Measurements from ENCODE around the gene COPS9. TPM values are rescaled to one million over a fixed set of nuclear protein-coding genes. Genes with fewer than 3 reads are reported as not detected.

COPS9 gene
- total and polyA plus RNA-seq, 5 donors, result 172 to 618 (median 191) TPM

DNA sequence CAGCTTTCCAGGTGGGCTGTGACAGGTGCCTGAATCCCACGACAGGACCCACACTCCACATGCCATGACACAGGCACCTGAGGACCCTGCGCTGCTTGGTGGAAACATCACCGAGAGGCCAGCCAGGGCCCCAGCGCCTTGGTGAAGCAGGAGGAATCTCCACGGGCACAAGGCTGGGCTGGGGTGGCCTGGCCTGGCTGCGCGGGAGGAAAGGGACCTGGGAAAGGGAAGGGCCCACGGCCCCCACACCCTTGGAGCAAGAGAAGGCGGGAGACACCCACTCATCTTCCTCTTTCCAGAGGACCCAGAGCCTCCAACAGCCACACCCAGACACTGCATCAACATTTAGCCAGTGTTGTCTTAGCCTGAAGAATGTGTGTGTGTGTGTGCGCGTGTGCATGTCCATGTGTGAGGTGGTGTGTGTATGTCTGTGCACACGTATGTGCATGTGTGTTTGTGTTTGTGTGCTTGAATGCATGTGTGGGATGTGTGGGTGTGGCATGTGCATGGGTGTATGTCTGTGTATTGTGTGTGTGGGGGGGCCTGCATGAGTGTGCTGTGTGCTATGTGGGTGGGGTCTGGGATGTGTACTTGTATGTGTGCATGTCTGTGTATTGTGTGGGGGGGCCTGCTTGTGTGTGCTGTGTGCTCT, 10.6 kb upstream of the COPS9 start:
- Histone ChIP-seq H3K4me1 (ENCODE audit: control insufficient read depth, insufficient read depth, low read length) (no peaks in the 10 kb centered on the region), H3K27ac (ENCODE audit: low read length) (no peak overlapping the region), H3K27me3 (ENCODE audit: control insufficient read depth, insufficient read depth) (no peaks in the 10 kb centered on the region), H3K9me3 (ENCODE audit: control insufficient read depth, low read length) (no peaks in the 10 kb centered on the region), H3K4me3 (ENCODE audit: low read length) (no peak overlapping the region)
- WGBS, result 73% methylated on average over 12 of the region's 12 CpGs
- DNase-seq (peak in 2 of 3 donors; percentile 41 to 46), ATAC-seq (no peak)
- intact Hi-C loops (cut with DNase I), result loop anchor here in 1 of 4 donors (10.0 kb wide), 1 partner anchor 1112 kb away; no protein-coding TSS in a partner anchor

DNA sequence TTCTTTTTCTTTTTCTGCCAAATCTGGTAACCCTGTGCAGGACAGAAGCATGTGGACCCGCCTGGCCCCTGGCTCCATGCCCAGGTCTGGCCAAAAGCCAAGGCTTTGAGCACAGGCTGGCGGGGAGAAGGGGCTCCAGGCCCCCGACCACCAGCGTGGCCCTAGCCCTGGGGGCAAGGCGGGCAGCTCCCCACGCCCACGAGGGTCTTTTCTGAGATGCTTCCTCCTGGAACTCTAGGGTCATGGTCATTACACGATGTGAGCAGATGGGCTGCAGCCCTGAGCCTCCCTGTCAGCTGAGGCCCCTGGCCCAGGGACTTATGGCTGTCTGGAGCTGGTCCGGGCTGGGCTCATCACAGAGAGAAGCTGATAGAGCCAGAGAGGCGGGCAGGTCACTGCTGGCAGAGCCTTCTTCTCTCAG, 10.0 kb upstream of the COPS9 start:
- H3K27me3 ChIP-seq (ENCODE audit: control insufficient read depth, insufficient read depth), result no peaks in the 10 kb centered on the region
- no peak for ATAC-seq
- WGBS, result 29% methylated on average over 10 of the region's 10 CpGs
- peak in 2 of 3 donors; percentile 40 to 52 for DNase-seq
- intact Hi-C loops (cut with DNase I), result loop anchor here in 1 of 4 donors (10.0 kb wide), 1 partner anchor 1111 kb away; no protein-coding TSS in a partner anchor
- no peaks in the 10 kb centered on the region for H3K9me3 ChIP-seq (ENCODE audit: control insufficient read depth, low read length)
- H3K4me3 ChIP-seq (ENCODE audit: low read length), result no peak overlapping the region
- H3K4me1 ChIP-seq (ENCODE audit: control insufficient read depth, insufficient read depth, low read length), result no peaks in the 10 kb centered on the region
- H3K27ac ChIP-seq (ENCODE audit: low read length), result no peak overlapping the region

DNA sequence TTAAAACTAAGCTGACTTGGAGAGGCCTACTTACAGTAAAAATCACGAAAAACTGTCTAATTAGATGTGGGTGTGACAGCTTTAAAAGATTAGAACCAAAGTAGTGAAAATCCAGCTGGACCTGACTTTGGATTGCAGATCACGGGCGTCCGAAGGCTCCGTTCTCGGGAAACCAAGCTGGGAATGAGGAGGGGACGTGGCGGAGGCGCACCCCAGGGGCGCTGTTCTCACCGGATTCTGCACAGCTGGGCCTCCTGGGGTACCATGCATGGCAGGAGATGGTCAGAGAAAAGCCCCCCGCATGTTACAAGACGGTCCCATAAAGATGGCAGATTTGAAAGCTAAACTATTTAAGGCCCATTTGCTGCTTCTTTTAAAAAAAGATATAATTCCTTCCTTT, 9.4 kb upstream of the COPS9 start:
- Histone ChIP-seq H3K27me3 (ENCODE audit: control insufficient read depth, insufficient read depth) (no peaks in the 10 kb centered on the region), H3K9me3 (ENCODE audit: control insufficient read depth, low read length) (no peaks in the 10 kb centered on the region), H3K4me1 (ENCODE audit: control insufficient read depth, insufficient read depth, low read length) (no peaks in the 10 kb centered on the region), H3K27ac (ENCODE audit: low read length) (no peak overlapping the region), H3K4me3 (ENCODE audit: low read length) (no peak overlapping the region)
- intact Hi-C loops (cut with DNase I), result loop anchor here in 1 of 4 donors (10.0 kb wide), 1 partner anchor 1111 kb away; no protein-coding TSS in a partner anchor
- 66% methylated on average over 13 of the region's 13 CpGs for WGBS
- ATAC-seq, result no peak
- DNase-seq, result peak in 2 of 3 donors; percentile 4 to 20

DNA sequence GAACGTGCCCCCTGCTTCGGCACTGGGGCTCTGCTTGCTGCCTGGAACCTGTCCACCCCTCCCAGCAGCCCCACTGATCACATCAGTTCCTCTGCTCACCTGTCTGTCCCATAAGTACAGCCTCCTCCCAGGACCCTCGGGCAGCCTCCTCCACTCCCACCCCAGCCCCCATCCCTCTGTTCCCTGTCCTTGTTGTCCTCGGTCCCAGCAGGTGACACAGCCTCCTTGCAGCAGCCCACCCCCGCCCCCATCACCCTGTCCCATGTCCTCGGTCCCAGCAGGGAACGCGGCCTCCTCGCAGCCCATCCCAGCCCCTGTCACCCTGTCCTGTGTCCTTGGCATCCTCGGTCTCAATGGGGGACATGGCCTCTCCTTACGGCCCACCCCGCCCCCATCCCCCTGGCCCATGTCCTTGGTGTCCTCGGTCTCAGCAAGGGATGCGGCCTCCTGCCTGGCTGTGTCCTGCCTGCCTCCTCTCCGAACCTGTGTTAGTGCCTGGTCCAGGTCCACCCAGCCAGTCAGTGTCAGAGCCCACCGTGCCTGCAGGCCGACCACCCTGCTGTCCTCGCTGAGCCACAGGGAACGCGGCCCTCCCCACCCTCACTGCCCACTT, 8.7 kb upstream of the COPS9 start:
- intact Hi-C loops (cut with DNase I), result loop anchor here (5.0 to 10.0 kb wide), 3 partner anchors 82 to 1110 kb away; no protein-coding TSS in a partner anchor
- Histone ChIP-seq H3K27ac (ENCODE audit: low read length) (no peak overlapping the region), H3K4me1 (ENCODE audit: control insufficient read depth, insufficient read depth, low read length) (no peaks in the 10 kb centered on the region), H3K9me3 (ENCODE audit: control insufficient read depth, low read length) (no peaks in the 10 kb centered on the region), H3K27me3 (ENCODE audit: control insufficient read depth, insufficient read depth) (no peaks in the 10 kb centered on the region), H3K4me3 (ENCODE audit: low read length) (no peak overlapping the region)
- ATAC-seq, result no peak
- DNase-seq, result peak in 2 of 3 donors; percentile 41 to 52
- 78% methylated on average over 20 of the region's 20 CpGs for whole genome bisulfite sequencing

DNA sequence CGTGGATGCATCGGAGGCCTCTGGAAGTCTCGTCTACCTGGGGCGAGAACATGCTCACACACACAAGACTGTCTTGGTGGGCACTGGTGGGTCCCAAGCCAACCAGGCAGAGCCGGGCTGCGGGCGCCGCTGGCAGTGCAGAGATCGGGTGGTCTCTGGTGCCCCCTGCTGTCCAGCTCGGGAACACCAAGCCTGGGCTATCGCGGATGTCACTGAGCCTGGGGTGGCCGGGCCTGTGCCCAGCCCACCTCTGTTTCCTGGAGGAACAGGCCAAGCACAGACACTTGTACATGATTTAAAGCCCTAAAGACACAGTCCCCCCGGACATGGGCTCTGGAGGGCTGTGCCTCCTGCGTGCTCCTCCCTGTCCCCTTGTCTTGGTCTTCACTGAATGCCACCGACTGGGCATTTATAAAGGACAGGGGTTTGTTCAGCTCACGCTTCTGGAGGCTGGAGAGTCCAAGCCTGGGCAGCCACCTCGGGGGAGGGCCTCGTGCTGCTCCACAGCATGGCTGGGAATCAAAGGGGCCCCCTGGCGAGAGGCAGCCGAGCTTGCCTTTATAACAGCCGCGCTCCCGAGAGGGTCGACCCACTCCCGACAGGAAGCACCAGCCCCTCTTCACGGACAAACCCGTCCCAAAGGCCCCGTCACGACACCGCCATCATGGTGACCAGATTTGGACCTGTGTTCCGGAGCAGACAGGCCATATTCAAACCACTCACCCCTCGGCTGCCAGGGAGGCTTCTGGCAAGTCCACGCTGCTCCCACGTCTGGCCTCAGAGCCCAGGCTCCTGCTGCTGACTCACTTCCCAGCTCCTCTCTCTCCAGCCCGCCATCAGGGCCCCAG, 7.9 kb upstream of the COPS9 start:
- DNase-seq (peak; percentile 64 to 89 (median 84)), ATAC-seq (peak; percentile 67 to 80)
- Histone ChIP-seq H3K27ac (ENCODE audit: low read length) (no peak overlapping the region), H3K27me3 (ENCODE audit: control insufficient read depth, insufficient read depth) (no peaks in the 10 kb centered on the region), H3K4me3 (ENCODE audit: low read length) (no peak overlapping the region), H3K4me1 (ENCODE audit: control insufficient read depth, insufficient read depth, low read length) (no peaks in the 10 kb centered on the region), H3K9me3 (ENCODE audit: control insufficient read depth, low read length) (no peaks in the 10 kb centered on the region)
- intact Hi-C loops (cut with DNase I), result loop anchor here (1.0 to 10.0 kb wide), 5 partner anchors 82 to 1109 kb away; no protein-coding TSS in a partner anchor
- WGBS, result 36% methylated on average over 36 of the region's 36 CpGs

DNA sequence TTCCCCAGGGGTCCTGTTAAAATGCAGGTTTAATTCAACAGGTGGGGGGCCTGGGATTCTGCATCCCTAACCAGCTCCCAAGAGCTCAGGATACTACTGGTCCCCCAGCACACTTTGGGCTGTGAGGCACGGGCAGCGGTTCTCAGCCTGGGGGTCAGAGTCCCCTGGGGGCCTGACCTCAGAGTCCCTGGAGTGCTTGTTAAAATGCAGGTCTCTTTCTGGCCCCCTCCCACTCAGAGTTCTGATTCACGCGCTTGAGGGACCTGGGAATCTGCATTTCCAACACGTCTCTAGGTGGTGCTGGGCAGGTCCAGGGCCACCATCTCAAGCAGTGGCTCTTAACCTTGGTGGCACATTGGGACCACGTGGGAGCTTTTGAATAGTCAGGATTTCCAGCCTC, 7.2 kb upstream of the COPS9 start:
- no peaks in the 10 kb centered on the region for H3K27me3 ChIP-seq (ENCODE audit: control insufficient read depth, insufficient read depth)
- no peak overlapping the region for H3K4me3 ChIP-seq (ENCODE audit: low read length)
- WGBS, result 62% methylated on average over 6 of the region's 6 CpGs
- no peaks in the 10 kb centered on the region for H3K9me3 ChIP-seq (ENCODE audit: control insufficient read depth, low read length)
- DNase-seq (peak in 1 of 3 donors; percentile 22), ATAC-seq (no peak)
- H3K4me1 ChIP-seq (ENCODE audit: control insufficient read depth, insufficient read depth, low read length), result no peaks in the 10 kb centered on the region
- intact Hi-C loops (cut with DNase I), result loop anchor here (1.0 to 10.0 kb wide), 5 partner anchors 81 to 1108 kb away; no protein-coding TSS in a partner anchor
- no peak overlapping the region for H3K27ac ChIP-seq (ENCODE audit: low read length)

DNA sequence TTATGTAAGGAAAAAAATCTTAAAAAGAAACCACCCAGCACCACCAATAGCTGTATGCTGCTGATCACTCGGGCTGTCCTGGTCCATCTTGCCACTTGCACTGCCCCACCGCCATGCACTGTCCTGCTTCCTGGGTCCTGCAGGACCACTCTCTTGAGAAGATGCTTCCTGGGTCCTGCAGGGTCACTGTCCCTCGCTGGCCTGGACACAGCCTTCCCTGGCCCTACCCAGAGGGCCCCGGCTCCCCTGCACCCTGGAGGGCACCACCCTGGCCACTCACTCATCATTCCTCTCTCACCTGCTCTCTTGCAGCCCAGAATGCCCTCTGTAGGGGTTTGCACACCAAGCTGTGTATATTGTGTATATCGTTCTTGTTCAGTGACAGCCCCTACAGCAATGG, 6.8 kb upstream of the COPS9 start:
- intact Hi-C loops (cut with DNase I), result loop anchor here (1.0 to 10.0 kb wide), 5 partner anchors 81 to 1108 kb away; no protein-coding TSS in a partner anchor
- 80% methylated on average over 5 of the region's 5 CpGs for WGBS
- H3K27ac ChIP-seq (ENCODE audit: low read length), result no peak overlapping the region
- no peak for ATAC-seq
- H3K9me3 ChIP-seq (ENCODE audit: control insufficient read depth, low read length), result no peaks in the 10 kb centered on the region
- no peak overlapping the region for H3K4me3 ChIP-seq (ENCODE audit: low read length)
- DNase-seq, result no peak
- H3K4me1 ChIP-seq (ENCODE audit: control insufficient read depth, insufficient read depth, low read length), result no peaks in the 10 kb centered on the region
- no peaks in the 10 kb centered on the region for H3K27me3 ChIP-seq (ENCODE audit: control insufficient read depth, insufficient read depth)

DNA sequence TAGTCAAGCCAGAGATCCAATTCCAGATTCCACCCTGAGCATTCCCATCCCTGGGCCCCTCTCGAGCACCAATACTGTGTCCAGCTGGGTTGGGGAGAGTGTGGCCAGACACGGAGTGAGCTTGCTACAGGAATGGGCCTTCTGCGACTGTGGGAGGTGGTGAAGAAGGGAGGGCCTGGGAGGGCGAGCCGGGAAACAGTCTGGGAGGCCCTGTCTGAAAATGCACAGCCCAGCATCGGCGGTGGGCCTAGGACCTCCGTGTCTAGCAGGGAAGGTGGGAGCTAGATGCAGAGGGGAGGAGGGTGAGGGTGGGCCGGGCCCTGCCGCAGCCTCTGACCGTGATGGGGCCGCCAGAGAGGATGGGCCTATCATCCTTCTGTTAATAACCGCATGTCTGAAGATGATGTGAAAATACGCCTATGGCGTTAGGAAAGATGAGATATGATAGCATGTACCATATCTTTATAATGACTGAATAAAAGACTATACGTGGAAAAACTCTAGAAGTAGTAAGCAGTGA, 6.2 kb upstream of the COPS9 start:
- DNase-seq (no peak), ATAC-seq (no peak)
- no peaks in the 10 kb centered on the region for H3K4me1 ChIP-seq (ENCODE audit: control insufficient read depth, insufficient read depth, low read length)
- H3K9me3 ChIP-seq (ENCODE audit: control insufficient read depth, low read length), result no peaks in the 10 kb centered on the region
- H3K4me3 ChIP-seq (ENCODE audit: low read length), result no peak overlapping the region
- intact Hi-C loops (cut with DNase I), result loop anchor here (2.0 to 10.0 kb wide), 4 partner anchors 80 to 1108 kb away; no protein-coding TSS in a partner anchor
- H3K27ac ChIP-seq (ENCODE audit: low read length), result no peak overlapping the region
- H3K27me3 ChIP-seq (ENCODE audit: control insufficient read depth, insufficient read depth), result no peaks in the 10 kb centered on the region
- 84% methylated on average over 16 of the region's 16 CpGs for WGBS

DNA sequence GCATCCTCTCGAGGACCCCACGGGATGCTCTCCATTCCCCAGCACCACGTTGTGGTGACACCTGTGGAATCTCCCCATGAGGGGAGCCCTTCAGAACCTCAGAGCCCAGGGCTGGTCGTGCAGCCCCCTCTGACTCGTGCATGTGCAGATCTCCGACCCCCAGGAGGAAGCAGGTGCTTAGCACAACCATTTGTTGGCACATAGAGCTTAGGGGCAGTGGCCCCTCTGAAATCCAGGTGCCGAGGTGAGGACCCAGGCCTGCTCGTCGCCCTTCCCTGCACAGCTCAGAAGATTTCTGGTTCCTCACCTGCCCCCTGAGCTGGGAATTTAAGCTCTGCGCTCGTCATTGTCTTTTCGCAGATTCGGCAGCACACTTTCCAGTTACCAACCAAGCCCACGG, 5.6 kb upstream of the COPS9 start:
- Histone ChIP-seq H3K27ac (ENCODE audit: low read length) (no peak overlapping the region), H3K4me3 (ENCODE audit: low read length) (no peak overlapping the region), H3K9me3 (ENCODE audit: control insufficient read depth, low read length) (no peaks in the 10 kb centered on the region), H3K27me3 (ENCODE audit: control insufficient read depth, insufficient read depth) (no peaks in the 10 kb centered on the region), H3K4me1 (ENCODE audit: control insufficient read depth, insufficient read depth, low read length) (no peaks in the 10 kb centered on the region)
- intact Hi-C loops (cut with DNase I), result loop anchor here (2.0 to 10.0 kb wide), 4 partner anchors 79 to 1107 kb away; no protein-coding TSS in a partner anchor
- no peak for DNase-seq
- WGBS, result 83% methylated on average over 14 of the region's 14 CpGs
- no peak for ATAC-seq

DNA sequence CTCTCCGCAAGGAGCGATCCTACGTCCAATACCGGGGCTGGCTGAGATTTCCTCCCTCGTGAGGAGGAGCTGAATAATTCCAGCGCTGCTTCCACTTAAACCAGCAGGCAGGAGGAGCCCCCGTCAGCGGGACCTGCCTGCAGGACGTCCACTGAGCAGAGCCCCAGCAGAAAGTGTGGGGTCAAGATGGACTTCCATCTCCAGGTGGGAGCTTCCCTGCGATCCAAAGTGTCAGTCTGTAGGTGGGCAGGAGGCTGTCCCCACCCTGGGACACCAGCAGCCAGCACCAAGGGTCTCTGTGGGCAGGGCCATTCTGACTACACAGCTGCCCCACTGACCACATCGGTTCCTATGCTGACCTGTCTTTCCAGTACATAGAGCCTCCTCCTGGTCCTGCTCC, 4.8 kb upstream of the COPS9 start:
- H3K27me3 ChIP-seq (ENCODE audit: control insufficient read depth, insufficient read depth), result no peaks in the 10 kb centered on the region
- no peaks in the 10 kb centered on the region for H3K4me1 ChIP-seq (ENCODE audit: control insufficient read depth, insufficient read depth, low read length)
- WGBS, result 69% methylated on average over 11 of the region's 11 CpGs
- intact Hi-C loops (cut with DNase I), result loop anchor here (5.0 to 10.0 kb wide), 3 partner anchors 79 to 1106 kb away; no protein-coding TSS in a partner anchor
- no peaks in the 10 kb centered on the region for H3K9me3 ChIP-seq (ENCODE audit: control insufficient read depth, low read length)
- no peak for ATAC-seq
- no peak overlapping the region for H3K4me3 ChIP-seq (ENCODE audit: low read length)
- DNase-seq, result peak in 1 of 3 donors; percentile 17
- no peak overlapping the region for H3K27ac ChIP-seq (ENCODE audit: low read length)

All from right cardiac atrium (tissue), 5 donors.